Stimulated activated CD8-positive, alpha-beta memory T cell treated with anti-CD3 and anti-CD28 coated beads, Interleukin-15, amount 100 ng/mL, for 1 hour (primary cell): ENCODE measurements around the gene MFSD6.
"Not testable (repeated sequence)": the region's sequence is repeated elsewhere in the genome, so short reads cannot be mapped to it uniquely, and the experiment has no call there.

Experiments
- DNase-seq: peaks from one replicate; pipeline ENCODE4 v3.0.0-alpha.2; 2020; ENCODE audit warnings: low read depth

MFSD6 gene

GRCh38 chr2:190405995-190406394 is 2.2 kb upstream of the MFSD6 start:
- no peak for DNase-seq

- no peak for DNase-seq
These were observed 1.4 kb upstream of the MFSD6 start for GRCh38 chr2:190406805-190407204.

GRCh38 chr2:190407246-190407661 is 901 bp upstream of the MFSD6 start:
- no peak for DNase-seq

- DNase-seq: peak; percentile 32
These were observed 550 bp downstream of the MFSD6 start for GRCh38 chr2:190408538-190409271.

- no peak for DNase-seq
These were observed 1.5 kb downstream of the MFSD6 start for GRCh38 chr2:190409616-190410015.

GRCh38 chr2:190410166-190410565 is 2.0 kb downstream of the MFSD6 start:
- no peak for DNase-seq

- DNase-seq: no peak
These were observed 4.8 kb downstream of the MFSD6 start for GRCh38 chr2:190412966-190413365.

- no peak for DNase-seq
These were observed 5.3 kb downstream of the MFSD6 start for GRCh38 chr2:190413421-190413820.

- no peak for DNase-seq
These were observed 7.1 kb downstream of the MFSD6 start for GRCh38 chr2:190415251-190415650.

GRCh38 chr2:190415794-190416775 is 7.9 kb downstream of the MFSD6 start:
- no peak for DNase-seq

- DNase-seq: no peak
These were observed 9.1 kb downstream of the MFSD6 start for GRCh38 chr2:190417045-190417842.

GRCh38 chr2:190418727-190419126 is 10.6 kb downstream of the MFSD6 start:
- no peak for DNase-seq

GRCh38 chr2:190420801-190421200 is 12.6 kb downstream of the MFSD6 start:
- DNase-seq: no peak

GRCh38 chr2:190425221-190425866 is 17.2 kb downstream of the MFSD6 start:
- no peak for DNase-seq

- DNase-seq: no peak
These were observed 17.9 kb downstream of the MFSD6 start for GRCh38 chr2:190425883-190426658.

- DNase-seq: not testable (repeated sequence)
These were observed 22.7 kb downstream of the MFSD6 start for GRCh38 chr2:190430866-190431265.

- DNase-seq: no peak
These were observed 23.8 kb downstream of the MFSD6 start for GRCh38 chr2:190431907-190432306.

GRCh38 chr2:190432567-190433231 is 24.5 kb downstream of the MFSD6 start:
- no peak for DNase-seq

- no peak for DNase-seq
These were observed 27.0 kb downstream of the MFSD6 start for GRCh38 chr2:190435031-190435670.

GRCh38 chr2:190436557-190436956 is 28.4 kb downstream of the MFSD6 start:
- DNase-seq: no peak
